WTC11 (cell line): Measurements from ENCODE around the gene PCDHB8.
"Not testable (repeated sequence)": the region's sequence is repeated elsewhere in the genome, so short reads cannot be mapped to it uniquely, and the experiment has no call there.

ENCODE experiments used
- ATF3 ChIP-seq: sonication (generic); formaldehyde crosslinking; conservative IDR thresholded peaks from 2 replicates; pipeline ENCODE4 v1.8.1; 2022; ENCODE audit warnings: mild to moderate bottlenecking, missing genetic modification reagents
- FOXK1 ChIP-seq: sonication (generic); formaldehyde crosslinking; IDR thresholded peaks from 2 replicates; pipeline ENCODE4 v1.8.0; 2022; ENCODE audit warnings: mild to moderate bottlenecking, moderate library complexity, missing genetic modification reagents
- JUN ChIP-seq: sonication (generic); formaldehyde crosslinking; IDR thresholded peaks from 2 replicates; pipeline ENCODE4 v1.8.0; 2023; ENCODE audit warnings: mild to moderate bottlenecking, missing genetic modification reagents
- NFE2L1 ChIP-seq: sonication (generic); formaldehyde crosslinking; IDR thresholded peaks from 2 replicates; pipeline ENCODE4 v1.8.1; 2023; ENCODE audit warnings: missing genetic modification reagents
- TF ChIP-seq, protein P1 (sequence below): fragments of 200-600 bp; IDR thresholded peaks from 2 replicates; pipeline ENCODE4 v1.8.0; 2022; ENCODE audit warnings: antibody characterized with exemption
- TF ChIP-seq, protein P2 (sequence below): sonication (generic); formaldehyde crosslinking; conservative IDR thresholded peaks from 2 replicates; pipeline ENCODE4 v1.8.1; 2023; ENCODE audit warnings: mild to moderate bottlenecking, low read depth, missing genetic modification reagents, moderate library complexity

- TF ChIP-seq, protein P1, sequence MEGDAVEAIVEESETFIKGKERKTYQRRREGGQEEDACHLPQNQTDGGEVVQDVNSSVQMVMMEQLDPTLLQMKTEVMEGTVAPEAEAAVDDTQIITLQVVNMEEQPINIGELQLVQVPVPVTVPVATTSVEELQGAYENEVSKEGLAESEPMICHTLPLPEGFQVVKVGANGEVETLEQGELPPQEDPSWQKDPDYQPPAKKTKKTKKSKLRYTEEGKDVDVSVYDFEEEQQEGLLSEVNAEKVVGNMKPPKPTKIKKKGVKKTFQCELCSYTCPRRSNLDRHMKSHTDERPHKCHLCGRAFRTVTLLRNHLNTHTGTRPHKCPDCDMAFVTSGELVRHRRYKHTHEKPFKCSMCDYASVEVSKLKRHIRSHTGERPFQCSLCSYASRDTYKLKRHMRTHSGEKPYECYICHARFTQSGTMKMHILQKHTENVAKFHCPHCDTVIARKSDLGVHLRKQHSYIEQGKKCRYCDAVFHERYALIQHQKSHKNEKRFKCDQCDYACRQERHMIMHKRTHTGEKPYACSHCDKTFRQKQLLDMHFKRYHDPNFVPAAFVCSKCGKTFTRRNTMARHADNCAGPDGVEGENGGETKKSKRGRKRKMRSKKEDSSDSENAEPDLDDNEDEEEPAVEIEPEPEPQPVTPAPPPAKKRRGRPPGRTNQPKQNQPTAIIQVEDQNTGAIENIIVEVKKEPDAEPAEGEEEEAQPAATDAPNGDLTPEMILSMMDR, result not testable (repeated sequence)
- TF ChIP-seq FOXK1; JUN (CRISPR knock-in tag); ATF3 (CRISPR knock-in tag); NFE2L1: not testable (repeated sequence)
- TF ChIP-seq, protein P2, sequence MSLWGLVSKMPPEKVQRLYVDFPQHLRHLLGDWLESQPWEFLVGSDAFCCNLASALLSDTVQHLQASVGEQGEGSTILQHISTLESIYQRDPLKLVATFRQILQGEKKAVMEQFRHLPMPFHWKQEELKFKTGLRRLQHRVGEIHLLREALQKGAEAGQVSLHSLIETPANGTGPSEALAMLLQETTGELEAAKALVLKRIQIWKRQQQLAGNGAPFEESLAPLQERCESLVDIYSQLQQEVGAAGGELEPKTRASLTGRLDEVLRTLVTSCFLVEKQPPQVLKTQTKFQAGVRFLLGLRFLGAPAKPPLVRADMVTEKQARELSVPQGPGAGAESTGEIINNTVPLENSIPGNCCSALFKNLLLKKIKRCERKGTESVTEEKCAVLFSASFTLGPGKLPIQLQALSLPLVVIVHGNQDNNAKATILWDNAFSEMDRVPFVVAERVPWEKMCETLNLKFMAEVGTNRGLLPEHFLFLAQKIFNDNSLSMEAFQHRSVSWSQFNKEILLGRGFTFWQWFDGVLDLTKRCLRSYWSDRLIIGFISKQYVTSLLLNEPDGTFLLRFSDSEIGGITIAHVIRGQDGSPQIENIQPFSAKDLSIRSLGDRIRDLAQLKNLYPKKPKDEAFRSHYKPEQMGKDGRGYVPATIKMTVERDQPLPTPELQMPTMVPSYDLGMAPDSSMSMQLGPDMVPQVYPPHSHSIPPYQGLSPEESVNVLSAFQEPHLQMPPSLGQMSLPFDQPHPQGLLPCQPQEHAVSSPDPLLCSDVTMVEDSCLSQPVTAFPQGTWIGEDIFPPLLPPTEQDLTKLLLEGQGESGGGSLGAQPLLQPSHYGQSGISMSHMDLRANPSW (CRISPR knock-in tag), result not testable (repeated sequence)
These were observed 37.9 kb downstream of the PCDHB8 start for GRCh38 chr5:141215504-141215903.
